Smooth muscle cell (in vitro differentiated cells): ENCODE data around the gene SMYD2. TPM values are rescaled to one million over a fixed set of nuclear protein-coding genes. Genes with fewer than 3 reads are reported as not detected.

ENCODE experiments used
- DNase-seq: peaks from one replicate; lab custom pipeline; 2025; ENCODE audit not compliant: unreplicated experiment; lab: John Stamatoyannopoulos, UW
- H2AFZ ChIP-seq: fragments of 200-600 bp; sonication (generic); 2 replicates; pipeline ENCODE4 v1.6.0; 2016; ENCODE audit warnings: antibody characterized with exemption, low read depth, mild to moderate bottlenecking
- H3F3A ChIP-seq: fragments of 200-600 bp; sonication (generic); 2 replicates; pipeline ENCODE4 v1.6.0; 2017; ENCODE audit warnings: antibody characterized with exemption, low read depth
- H3K27ac ChIP-seq: fragments of 200-600 bp; sonication (generic); 2 replicates; pipeline ENCODE4 v1.5.1; 2016; ENCODE audit warnings: low read depth, mild to moderate bottlenecking
- H3K27me3 ChIP-seq: fragments of 200-600 bp; sonication (generic); 2 replicates; pipeline ENCODE4 v1.6.1; 2016; ENCODE audit warnings: low read depth, mild to moderate bottlenecking
- H3K36me3 ChIP-seq: fragments of 200-600 bp; sonication (generic); 2 replicates; pipeline ENCODE4 v1.5.1; 2016; ENCODE audit warnings: low read depth
- H3K4me1 ChIP-seq: fragments of 200-600 bp; sonication (generic); 2 replicates; pipeline ENCODE4 v1.5.1; 2016; ENCODE audit warnings: low read depth
- H3K4me2 ChIP-seq: fragments of 200-600 bp; sonication (generic); 2 replicates; pipeline ENCODE4 v1.6.0; 2016; ENCODE audit warnings: mild to moderate bottlenecking
- H3K4me3 ChIP-seq: fragments of 200-600 bp; sonication (generic); 2 replicates; pipeline ENCODE4 v1.5.1; 2016; ENCODE audit warnings: mild to moderate bottlenecking
- H3K79me2 ChIP-seq: fragments of 200-600 bp; sonication (generic); 2 replicates; pipeline ENCODE4 v1.6.0; 2016; ENCODE audit warnings: low read depth, mild to moderate bottlenecking
- H3K9ac ChIP-seq: fragments of 200-600 bp; sonication (generic); 2 replicates; pipeline ENCODE4 v1.6.0; 2016; ENCODE audit warnings: low read depth
- H3K9me3 ChIP-seq: fragments of 200-600 bp; sonication (generic); replicated peaks from 2 replicates; pipeline ENCODE4 v1.5.1; 2016; ENCODE audit warnings: low read depth
- H4K20me1 ChIP-seq: fragments of 200-600 bp; sonication (generic); 2 replicates; pipeline ENCODE4 v1.6.0; 2016; ENCODE audit warnings: low read depth
- CTCF ChIP-seq: fragments of 200-600 bp; sonication (generic); IDR thresholded peaks from 2 replicates; pipeline ENCODE4 v1.5.1; 2017; ENCODE audit warnings: borderline replicate concordance, mild to moderate bottlenecking, antibody characterized with exemption; ENCODE audit not compliant: insufficient read depth, poor library complexity, severe bottlenecking
- WGBS: methylation state at CpG from one replicate; pipeline ENCODE4 v1.1.7; 2016; ENCODE audit warnings: low lambda C conversion rate; 5-methylcytosine and 5-hydroxymethylcytosine counted together
- polyA plus RNA-seq: library from polyadenylated mRNA; unstranded; fragments of >200 nt; fragmentation: Nextera tagmentation; extraction: Ambion mirVana; gene quantifications from 2 replicates; pipeline ENCODE4 v1.2.1, GENCODE V29; 2016
- total RNA-seq: library from RNA; depleted of rRNA; stranded (reverse); fragments of >200 nt; gene quantifications from 2 replicates; pipeline ENCODE4 v1.2.3, GENCODE V29; 2014

SMYD2 gene
- total and polyA plus RNA-seq, 2 experiments from 2014 or later: 31.1 to 39.7 TPM

GRCh38 chr1:214344897-214345296, 63.9 kb downstream of the SMYD2 start:
- no peak overlapping the region for H3K27ac ChIP-seq

GRCh38 chr1:214349008-214349407, 68.0 kb downstream of the SMYD2 start:
- Histone ChIP-seq H3K9me3 (no peaks in the 10 kb centered on the region), H3K4me2 (no peak overlapping the region), H3K9ac (no peak overlapping the region), H3K36me3 (no peaks in the 10 kb centered on the region), H3F3A (no peaks in the 10 kb centered on the region), H3K4me1 (peaks cover 8% of the 10 kb centered on the region), H4K20me1 (no peaks in the 10 kb centered on the region), H3K4me3 (no peak overlapping the region), H2AFZ (no peak overlapping the region), H3K79me2 (no peaks in the 10 kb centered on the region), H3K27ac (no peak overlapping the region), H3K27me3 (no peaks in the 10 kb centered on the region)
- TF ChIP-seq CTCF: no peak
- 93% methylated on average over 5 of the region's 5 CpGs for WGBS
- DNase-seq: no peak

More at GRCh38 chr1:214344897-214345296, 63.9 kb downstream of the SMYD2 start:
- H3K79me2 ChIP-seq: no peaks in the 10 kb centered on the region
- H3K4me3 ChIP-seq: no peak overlapping the region
- no peaks in the 10 kb centered on the region for H3K27me3 ChIP-seq
- no peaks in the 10 kb centered on the region for H3F3A ChIP-seq
- H3K36me3 ChIP-seq: no peaks in the 10 kb centered on the region
- peaks cover 8% of the 10 kb centered on the region for H3K4me1 ChIP-seq
- no peak overlapping the region for H3K9ac ChIP-seq
- TF ChIP-seq CTCF: no peak
- DNase-seq: no peak
- H3K4me2 ChIP-seq: no peak overlapping the region
- H3K9me3 ChIP-seq: no peaks in the 10 kb centered on the region
- no peak overlapping the region for H2AFZ ChIP-seq
- no peaks in the 10 kb centered on the region for H4K20me1 ChIP-seq

- Histone ChIP-seq H3K36me3 (no peaks in the 10 kb centered on the region), H3K27me3 (no peaks in the 10 kb centered on the region), H2AFZ (no peak overlapping the region), H3K4me3 (no peak overlapping the region), H3K79me2 (no peaks in the 10 kb centered on the region), H3K9me3 (no peaks in the 10 kb centered on the region), H3K27ac (no peak overlapping the region), H4K20me1 (no peaks in the 10 kb centered on the region), H3K4me1 (peaks cover 8% of the 10 kb centered on the region), H3K9ac (no peak overlapping the region), H3K4me2 (no peak overlapping the region), H3F3A (no peaks in the 10 kb centered on the region)
- no peak for DNase-seq
- TF ChIP-seq CTCF: no peak
- 86% methylated on average over 2 of the region's 2 CpGs for WGBS
Observed at GRCh38 chr1:214349781-214350180, 68.8 kb downstream of the SMYD2 start.

- H3F3A ChIP-seq: no peaks in the 10 kb centered on the region
- no peaks in the 10 kb centered on the region for H4K20me1 ChIP-seq
Observed at GRCh38 chr1:214351551-214352277, 70.8 kb downstream of the SMYD2 start.

More at GRCh38 chr1:214351551-214352277, 70.8 kb downstream of the SMYD2 start:
- Histone ChIP-seq H3K4me2 (no peak overlapping the region), H3K27me3 (no peaks in the 10 kb centered on the region), H3K36me3 (no peaks in the 10 kb centered on the region), H3K9ac (no peak overlapping the region), H3K4me3 (no peak overlapping the region), H3K79me2 (no peaks in the 10 kb centered on the region), H3K9me3 (no peaks in the 10 kb centered on the region), H3K4me1 (peaks cover 8% of the 10 kb centered on the region), H3K27ac (no peak overlapping the region), H2AFZ (no peak overlapping the region)
- DNase-seq: no peak
- WGBS: 84% methylated on average over 2 of the region's 2 CpGs
- no peak for TF ChIP-seq CTCF
